ENCODE measurements around the gene EPAS1.

The EPAS1 gene

GRCh38 chr2:46435353-46435752, 138.1 kb downstream of the EPAS1 start:
- TF ChIP-seq ELF4 (IDR thresholded peaks at IDR 0.05), result no peak
- TF ChIP-seq CTBP1 (IDR thresholded peaks at IDR 0.05; ENCODE audit: borderline replicate concordance), result no peak
- no peak for TF ChIP-seq ZNF384 (IDR thresholded peaks at IDR 0.05)
- TF ChIP-seq NFRKB (IDR thresholded peaks at IDR 0.05), result no peak
- ChIA-PET POLR2A (no interaction called here), CTCF (no interaction called here)
- DNase-seq (ENCODE audit: extremely low spot score), result no peak

- no peak for DNase-seq (ENCODE audit: extremely low spot score)
- CTCF ChIA-PET, result no interaction called here
- TF ChIP-seq L3MBTL2 (conservative IDR thresholded peaks at IDR 0.05) (no peak), NFRKB (IDR thresholded peaks at IDR 0.05) (no peak), FOXK2 (IDR thresholded peaks at IDR 0.05) (no peak), ARNT (IDR thresholded peaks at IDR 0.05) (no peak), CTBP1 (IDR thresholded peaks at IDR 0.05; ENCODE audit: borderline replicate concordance) (no peak), TARDBP (IDR thresholded peaks at IDR 0.05) (no peak), BHLHE40 (IDR thresholded peaks at IDR 0.05; ENCODE audit: borderline replicate concordance) (no peak), HDGF (IDR thresholded peaks at IDR 0.05; ENCODE audit: borderline replicate concordance) (no peak), ELF4 (IDR thresholded peaks at IDR 0.05) (no peak)
- POLR2A ChIA-PET, result no interaction called here
Observed at GRCh38 chr2:46435796-46436360, 138.7 kb downstream of the EPAS1 start.

All from HEK293T (cell line).